Keratinocyte (primary cell): ENCODE measurements around the gene AKR1E2. TPM values are rescaled to one million over a fixed set of nuclear protein-coding genes. Genes with fewer than 3 reads are reported as not detected.
"Not testable (repeated sequence)": the region's sequence is repeated elsewhere in the genome, so short reads cannot be mapped to it uniquely, and the experiment has no call there.

Experiments used
- DNase-seq: peaks from one replicate; pipeline ENCODE4 v3.0.0-alpha.2; 2011; ENCODE audit warnings: low read depth, missing footprints, low spot score
- FAIRE-seq: peaks from 2 replicates; lab custom pipeline; 2011; peaks lifted over from hg19 to GRCh38; lab: Jason Lieb, UNC
- H2AFZ ChIP-seq: 2 replicates; pipeline ENCODE4 v1.6.0; 2012; ENCODE audit warnings: low read length, control low read depth, inconsistent platforms; ENCODE audit not compliant: control insufficient read depth
- H3K27ac ChIP-seq: 2 replicates; pipeline ENCODE4 v1.5.1; 2011; ENCODE audit warnings: low read length; ENCODE audit not compliant: control insufficient read depth, insufficient read depth
- H3K27me3 ChIP-seq: 3 replicates; pipeline ENCODE4 v1.6.0; 2011; ENCODE audit warnings: low read length; ENCODE audit not compliant: control insufficient read depth, insufficient read depth; ENCODE audit errors: extremely low read depth
- H3K36me3 ChIP-seq, 2 experiments: 2 replicates in 1 of 2; 3 replicates in 1 of 2; pipeline ENCODE4 v1.5.1; 2011; ENCODE audit warnings: low read length in 2 of 2, mild to moderate bottlenecking in 1 of 2; ENCODE audit not compliant: control insufficient read depth in 2 of 2, insufficient read depth in 2 of 2; ENCODE audit errors: extremely low read depth in 1 of 2
- H3K4me1 ChIP-seq: 3 replicates; pipeline ENCODE4 v1.5.1; 2011; ENCODE audit warnings: low read length; ENCODE audit not compliant: control insufficient read depth, insufficient read depth; ENCODE audit errors: extremely low read depth
- H3K4me2 ChIP-seq: 3 replicates; pipeline ENCODE4 v1.6.0; 2011; ENCODE audit warnings: low read depth, low read length; ENCODE audit not compliant: control insufficient read depth, insufficient read depth; ENCODE audit errors: extremely low read depth
- H3K4me3 ChIP-seq, 3 experiments: fragments of 200-600 bp in 1 of 3; sonication (generic) in 1 of 3; 2 replicates in 2 of 3; 3 replicates in 1 of 3; pipeline ENCODE4 v1.5.1; 2011 to 2016; ENCODE audit warnings: low read length in 3 of 3, mild to moderate bottlenecking in 3 of 3, control low read depth in 2 of 3, inconsistent platforms in 1 of 3, low read depth in 1 of 3, mixed read lengths in 1 of 3, mixed run types in 1 of 3, moderate library complexity in 1 of 3; ENCODE audit not compliant: control insufficient read depth in 2 of 3, insufficient read depth in 2 of 3; ENCODE audit errors: extremely low read depth in 1 of 3
- H3K79me2 ChIP-seq: 2 replicates; pipeline ENCODE4 v1.6.0; 2012; ENCODE audit warnings: low read length; ENCODE audit not compliant: control insufficient read depth, insufficient read depth
- H3K9ac ChIP-seq: 3 replicates; pipeline ENCODE4 v1.6.0; 2011; ENCODE audit warnings: low read length; ENCODE audit not compliant: control insufficient read depth, insufficient read depth; ENCODE audit errors: extremely low read depth
- H3K9me1 ChIP-seq: 3 replicates; pipeline ENCODE4 v1.6.0; 2011; ENCODE audit warnings: low read length; ENCODE audit not compliant: control insufficient read depth, insufficient read depth; ENCODE audit errors: extremely low read depth
- H3K9me3 ChIP-seq: 2 replicates; pipeline ENCODE4 v1.5.1; 2012; ENCODE audit warnings: low read depth, low read length; ENCODE audit not compliant: control insufficient read depth
- H4K20me1 ChIP-seq: 3 replicates; pipeline ENCODE4 v1.6.0; 2011; ENCODE audit warnings: low read length; ENCODE audit not compliant: control insufficient read depth, insufficient read depth; ENCODE audit errors: extremely low read depth
- EZH2 ChIP-seq: IDR thresholded peaks from one replicate; pipeline ENCODE4 v1.6.1; 2012; ENCODE audit warnings: inconsistent platforms, mild to moderate bottlenecking, low read length, moderate library complexity
- dilution Hi-C: fragments of 300-500 bp; cut with MboI; formaldehyde crosslinking; loops from one replicate; pipeline ENCODE4 v1.7.0; 2020; ENCODE audit warnings: low sequenced_read_pairs; ENCODE audit not compliant: extremely low pct_ligation_motif_present
- polyA plus RNA-seq, 5 experiments: library from polyadenylated mRNA; depleted of rRNA in 3 of 5; stranded (reverse) in 3 of 5; stranded (forward) in 1 of 5; unstranded in 1 of 5; fragments of >200 nt; gene quantifications; 1 replicate in 1 of 5; 2 replicates in 3 of 5; 3 replicates in 1 of 5; pipeline versions ENCODE4 v1.2.1 to v1.2.3, GENCODE V29; 2011 to 2012; ENCODE audit warnings: missing spikeins in 2 of 5, low read depth in 1 of 5, low replicate concordance in 1 of 5
- TF ChIP-seq, protein P1 (sequence below), 3 experiments: IDR thresholded peaks in 1 of 3; conservative IDR thresholded peaks in 1 of 3; optimal IDR thresholded peaks in 1 of 3; 2 replicates in 2 of 3; 3 replicates in 1 of 3; pipeline versions ENCODE3 to v1.5.1; 2011; ENCODE audit warnings: low read length in 3 of 3, mild to moderate bottlenecking in 3 of 3, moderate library complexity in 2 of 3, control low read depth in 1 of 3, inconsistent platforms in 1 of 3; ENCODE audit not compliant: insufficient read depth in 2 of 3; ENCODE audit errors: extremely low read depth in 1 of 3

Gene AKR1E2
- polyA plus RNA-seq, 1 donor (not counting 4 experiments of a cell fraction or from before 2014, with no cell fraction given) = 1.9 TPM

DNA sequence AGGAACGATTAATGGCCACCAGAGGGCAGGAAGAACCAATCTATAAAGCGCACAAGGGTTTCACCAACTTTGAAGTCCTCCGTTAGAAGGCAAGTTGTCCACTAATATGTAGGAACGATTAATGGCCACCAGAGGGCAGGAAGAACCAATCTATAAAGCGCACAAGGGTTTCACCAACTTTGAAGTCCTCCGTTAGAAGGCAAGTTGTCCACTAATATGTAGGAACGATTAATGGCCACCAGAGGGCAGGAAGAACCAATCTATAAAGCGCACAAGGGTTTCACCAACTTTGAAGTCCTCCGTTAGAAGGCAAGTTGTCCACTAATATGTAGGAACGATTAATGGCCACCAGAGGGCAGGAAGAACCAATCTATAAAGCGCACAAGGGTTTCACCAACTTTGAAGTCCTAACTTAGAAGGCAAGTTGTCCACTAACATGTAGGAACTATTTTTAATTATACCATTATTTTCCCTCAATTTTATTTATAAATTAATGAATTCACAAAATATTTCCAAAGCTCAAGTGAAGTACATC lies 10.3 kb upstream of the AKR1E2 start:
- DNase-seq = not testable (repeated sequence)

DNA sequence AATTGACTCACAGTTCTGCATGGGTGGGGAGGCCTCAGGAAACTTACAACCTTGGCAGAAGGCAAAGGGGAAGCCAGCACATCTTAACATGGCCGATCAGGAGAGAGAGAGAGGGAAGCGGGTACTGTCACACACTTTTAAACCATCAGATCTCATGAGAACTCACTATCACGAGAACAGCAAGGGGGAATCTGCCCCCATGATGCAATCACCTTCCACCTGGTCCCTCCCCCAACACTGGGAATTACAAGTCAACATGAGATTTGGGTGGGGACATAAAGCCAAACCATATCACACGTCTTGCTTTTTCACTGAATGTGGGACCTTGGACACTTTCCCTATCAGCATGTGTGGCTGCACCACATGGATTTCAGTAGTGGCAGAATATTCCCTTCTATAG lies 9.0 kb upstream of the AKR1E2 start:
- H3K9me1 ChIP-seq = no peaks in the 10 kb centered on the region
- H3K9me3 ChIP-seq = no peaks in the 10 kb centered on the region
- no peak overlapping the region for H2AFZ ChIP-seq
- FAIRE-seq (no peak), DNase-seq (no peak)
- no peak overlapping the region for H3K4me2 ChIP-seq
- dilution Hi-C loops = no loop called here
- no peak overlapping the region for H3K27ac ChIP-seq
- no peaks in the 10 kb centered on the region for H4K20me1 ChIP-seq
- H3K9ac ChIP-seq = no peak overlapping the region
- TF ChIP-seq EZH2 = no peak
- TF ChIP-seq, protein P1, sequence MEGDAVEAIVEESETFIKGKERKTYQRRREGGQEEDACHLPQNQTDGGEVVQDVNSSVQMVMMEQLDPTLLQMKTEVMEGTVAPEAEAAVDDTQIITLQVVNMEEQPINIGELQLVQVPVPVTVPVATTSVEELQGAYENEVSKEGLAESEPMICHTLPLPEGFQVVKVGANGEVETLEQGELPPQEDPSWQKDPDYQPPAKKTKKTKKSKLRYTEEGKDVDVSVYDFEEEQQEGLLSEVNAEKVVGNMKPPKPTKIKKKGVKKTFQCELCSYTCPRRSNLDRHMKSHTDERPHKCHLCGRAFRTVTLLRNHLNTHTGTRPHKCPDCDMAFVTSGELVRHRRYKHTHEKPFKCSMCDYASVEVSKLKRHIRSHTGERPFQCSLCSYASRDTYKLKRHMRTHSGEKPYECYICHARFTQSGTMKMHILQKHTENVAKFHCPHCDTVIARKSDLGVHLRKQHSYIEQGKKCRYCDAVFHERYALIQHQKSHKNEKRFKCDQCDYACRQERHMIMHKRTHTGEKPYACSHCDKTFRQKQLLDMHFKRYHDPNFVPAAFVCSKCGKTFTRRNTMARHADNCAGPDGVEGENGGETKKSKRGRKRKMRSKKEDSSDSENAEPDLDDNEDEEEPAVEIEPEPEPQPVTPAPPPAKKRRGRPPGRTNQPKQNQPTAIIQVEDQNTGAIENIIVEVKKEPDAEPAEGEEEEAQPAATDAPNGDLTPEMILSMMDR (optimal IDR thresholded peaks at IDR 0.05 in 1 of 3, IDR thresholded peaks at IDR 0.05 in 1 of 3, conservative IDR thresholded peaks at IDR 0.05 in 1 of 3; ENCODE audit: extremely low read depth in 1 of 3, insufficient read depth in 2 of 3, low read length in 3 of 3) = no peak
- no peaks in the 10 kb centered on the region for H3K79me2 ChIP-seq
- H3K27me3 ChIP-seq = no peaks in the 10 kb centered on the region
- H3K4me3 ChIP-seq = no peak overlapping the region
- peaks cover 8% of the 10 kb centered on the region for H3K4me1 ChIP-seq
- no peaks in the 10 kb centered on the region for H3K36me3 ChIP-seq

More for the DNA sequence above, 10.3 kb upstream of the AKR1E2 start:
- H2AFZ ChIP-seq, dilution Hi-C loops, H3K27ac ChIP-seq, H3K27me3 ChIP-seq, H3K36me3 ChIP-seq, H3K4me3 ChIP-seq, H3K79me2 ChIP-seq, H3K4me1 ChIP-seq, H3K9me3 ChIP-seq, H4K20me1 ChIP-seq, H3K9me1 ChIP-seq, H3K9ac ChIP-seq, H3K4me2 ChIP-seq, FAIRE-seq: not testable (repeated sequence)
- TF ChIP-seq, protein P1 (optimal IDR thresholded peaks at IDR 0.05 in 1 of 3, IDR thresholded peaks at IDR 0.05 in 1 of 3, conservative IDR thresholded peaks at IDR 0.05 in 1 of 3; ENCODE audit: extremely low read depth in 1 of 3, insufficient read depth in 2 of 3, low read length in 3 of 3) = peak in 1 of 3 experiments; percentile 56
